ENCODE results near the gene WDFY2.

WDFY2 gene

GRCh38 chr13:51773515-51773914, 189.3 kb downstream of the WDFY2 start:
- no peak for DNase-seq

DNA sequence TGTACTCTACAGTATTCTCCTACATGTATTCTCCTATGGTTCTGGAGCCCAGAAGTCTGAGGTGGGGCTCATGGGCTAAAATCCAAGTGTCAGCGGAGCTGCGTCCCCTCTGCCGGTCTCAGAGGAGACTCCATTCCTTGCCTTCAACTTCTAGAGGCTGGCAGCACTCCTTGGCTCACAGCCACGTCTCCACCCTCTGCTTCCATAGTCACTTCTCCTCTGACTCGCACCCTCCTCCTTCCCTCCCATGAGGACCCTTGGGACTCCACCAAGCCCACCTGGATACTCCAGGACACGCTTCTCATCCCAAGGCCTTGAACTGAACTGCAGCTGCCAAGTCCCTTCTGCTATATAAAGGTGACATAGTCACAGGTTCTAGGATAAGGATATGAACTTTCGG, 191.9 kb downstream of the WDFY2 start:
- no peak for DNase-seq

- no peak for DNase-seq
Measured at GRCh38 chr13:51777921-51778320, 193.7 kb downstream of the WDFY2 start.

DNA sequence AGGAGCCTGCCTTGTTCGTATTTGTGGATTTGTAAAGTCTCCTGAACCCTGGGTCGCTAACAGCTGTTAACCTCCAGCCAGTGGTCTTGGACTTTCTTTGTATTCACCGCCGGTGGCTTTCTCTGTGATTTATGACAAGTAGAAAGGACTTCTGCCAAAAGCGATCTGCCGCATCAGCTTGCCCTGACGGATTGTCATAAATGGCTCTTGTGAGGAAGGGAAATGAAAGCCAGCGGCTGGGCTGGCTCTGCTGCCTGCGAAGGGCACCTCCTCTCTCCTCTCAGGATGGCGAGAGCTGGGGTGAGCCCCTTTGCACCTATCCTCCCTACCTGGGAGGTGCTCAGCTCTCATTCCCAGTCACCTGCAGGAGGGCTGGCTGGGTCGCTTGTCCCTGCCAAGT, 194.1 kb downstream of the WDFY2 start:
- peak; percentile 22 to 60 (median 55) for DNase-seq

DNA sequence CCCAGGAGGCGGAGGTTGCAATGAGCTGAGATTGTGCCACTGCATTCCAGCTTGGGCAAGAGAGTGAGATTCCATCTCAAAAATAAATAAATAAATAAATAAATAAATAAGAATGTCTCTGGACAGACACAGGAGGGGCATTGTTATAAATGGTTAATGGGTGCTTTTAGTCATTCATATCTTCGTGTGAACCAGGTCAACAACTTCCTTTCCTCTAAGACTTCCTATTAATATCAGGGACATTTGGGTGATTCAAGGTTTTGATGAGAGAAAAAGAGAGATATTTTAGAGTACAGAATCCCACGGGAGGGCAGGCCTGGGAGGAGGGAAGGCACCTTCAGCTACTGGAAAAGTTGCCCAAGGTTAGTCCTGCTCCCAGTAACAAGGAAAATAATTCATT, 195.8 kb downstream of the WDFY2 start:
- no peak for DNase-seq

DNA sequence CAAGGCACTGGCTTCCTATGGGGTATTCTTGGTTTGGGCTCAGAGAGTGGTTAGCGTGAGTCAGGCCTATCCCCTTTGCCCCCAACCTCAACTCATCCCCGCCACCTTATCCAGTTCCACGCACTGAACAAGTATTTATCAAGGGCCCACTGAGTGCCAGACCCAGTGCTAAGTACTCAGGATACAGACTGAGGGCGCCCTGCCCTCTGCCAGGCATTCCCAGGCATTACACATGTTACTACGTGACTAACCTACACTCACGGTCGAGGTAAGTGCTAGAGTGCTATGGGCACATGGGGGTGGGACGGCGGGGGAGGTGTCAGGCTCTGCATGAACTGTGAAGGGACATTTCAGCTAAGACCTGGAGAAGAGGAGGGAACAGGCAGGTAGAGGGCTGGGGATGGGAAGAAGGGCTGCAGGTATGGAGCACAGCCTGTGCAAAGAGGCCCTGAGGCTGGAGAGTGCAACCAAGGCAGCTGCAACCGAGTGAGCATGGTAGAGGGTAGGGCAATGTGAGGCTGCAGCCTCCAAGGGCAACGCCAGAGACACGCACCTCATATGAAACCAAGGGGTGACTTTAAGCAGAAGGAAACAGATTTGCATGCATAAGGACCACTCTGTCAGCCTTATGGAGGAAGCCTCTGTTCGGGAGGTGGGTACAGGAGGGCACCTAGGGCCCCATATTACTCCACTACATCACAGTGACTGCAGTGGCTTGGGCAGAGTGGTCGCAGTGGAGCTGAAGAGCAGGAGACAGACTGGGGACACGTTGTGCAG, 197.2 kb downstream of the WDFY2 start:
- peak in 1 of 3 experiments; percentile 25 for DNase-seq

GRCh38 chr13:51782026-51782710, 197.9 kb downstream of the WDFY2 start:
- DNase-seq = no peak

- no peak for DNase-seq
Measured at GRCh38 chr13:51783428-51784094, 199.3 kb downstream of the WDFY2 start.

- DNase-seq = no peak
Measured at GRCh38 chr13:51784097-51784496, 199.8 kb downstream of the WDFY2 start.

DNA sequence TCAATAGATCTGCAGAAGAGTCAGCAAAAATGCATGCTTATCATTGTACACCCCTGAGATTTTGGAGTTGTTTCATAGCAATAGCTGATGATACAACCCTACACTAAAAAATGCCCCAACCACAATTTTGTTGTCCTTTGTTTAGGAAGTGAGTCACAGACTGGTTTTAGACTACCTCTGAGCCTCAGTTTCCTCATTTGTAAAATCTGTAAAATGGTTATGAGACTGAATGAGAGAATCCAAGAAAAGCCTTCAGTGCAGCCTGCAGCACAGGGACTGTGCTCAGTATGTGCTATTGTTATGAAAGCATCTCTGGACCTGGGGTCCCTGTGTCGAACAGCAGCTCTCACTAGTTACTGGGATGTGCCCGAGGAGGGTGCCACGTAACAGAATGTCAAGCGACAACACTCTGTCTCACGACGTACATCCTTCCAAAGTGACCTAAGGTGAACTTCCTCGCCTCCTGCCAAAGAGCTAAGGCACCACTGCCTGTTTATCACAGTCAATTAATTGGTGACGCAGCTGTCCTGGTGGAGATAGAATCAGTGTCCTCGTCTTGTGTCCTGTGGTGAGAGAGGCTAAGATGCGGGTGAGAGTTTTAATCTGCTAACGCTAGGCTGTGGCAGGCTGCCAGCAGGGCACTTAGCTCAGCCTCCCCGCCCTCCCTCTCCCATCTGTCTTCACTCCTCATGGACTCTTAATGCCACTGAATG, 201.6 kb downstream of the WDFY2 start:
- DNase-seq = peak; percentile 90 to 99 (median 96)

DNA sequence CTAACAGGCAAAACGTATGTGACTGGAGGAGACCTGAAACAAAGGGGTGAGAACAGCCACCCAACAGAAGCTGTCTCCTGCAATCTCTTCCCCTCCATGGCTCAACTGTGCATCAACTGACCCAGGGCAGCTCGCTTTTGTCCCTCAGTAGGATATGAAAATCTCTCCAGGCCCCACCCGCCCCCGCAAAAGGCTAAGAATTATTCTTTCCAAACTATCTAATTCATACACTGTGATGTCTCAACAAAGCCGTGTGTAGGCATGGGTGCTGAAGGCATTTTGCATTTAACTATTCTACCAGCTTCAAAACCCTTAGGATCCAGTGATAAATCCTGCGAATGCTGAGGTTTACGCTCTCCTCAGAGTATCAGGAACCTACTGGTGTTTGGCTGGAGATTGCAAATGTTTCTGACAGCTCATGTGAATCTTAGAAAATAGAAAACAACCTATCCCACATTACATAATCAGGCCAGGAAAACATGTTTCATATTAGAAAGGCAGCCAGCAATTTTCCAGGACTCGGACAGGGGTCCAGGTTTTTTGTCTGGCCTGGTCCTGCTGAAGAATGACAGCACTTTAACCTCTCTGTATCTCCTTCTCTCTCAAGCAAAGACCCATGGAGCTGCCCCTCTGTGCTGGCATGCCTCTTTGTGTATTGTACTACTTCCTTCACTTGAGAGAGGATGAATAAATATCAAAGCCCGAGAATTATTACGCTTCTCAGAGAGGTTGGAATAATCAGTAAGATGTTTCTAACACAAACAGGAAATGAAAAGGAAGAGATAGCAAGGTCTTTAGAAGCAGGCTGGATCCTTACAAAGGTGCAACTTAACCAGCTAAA, 202.4 kb downstream of the WDFY2 start:
- DNase-seq = peak; percentile 9 to 79 (median 75)

DNA sequence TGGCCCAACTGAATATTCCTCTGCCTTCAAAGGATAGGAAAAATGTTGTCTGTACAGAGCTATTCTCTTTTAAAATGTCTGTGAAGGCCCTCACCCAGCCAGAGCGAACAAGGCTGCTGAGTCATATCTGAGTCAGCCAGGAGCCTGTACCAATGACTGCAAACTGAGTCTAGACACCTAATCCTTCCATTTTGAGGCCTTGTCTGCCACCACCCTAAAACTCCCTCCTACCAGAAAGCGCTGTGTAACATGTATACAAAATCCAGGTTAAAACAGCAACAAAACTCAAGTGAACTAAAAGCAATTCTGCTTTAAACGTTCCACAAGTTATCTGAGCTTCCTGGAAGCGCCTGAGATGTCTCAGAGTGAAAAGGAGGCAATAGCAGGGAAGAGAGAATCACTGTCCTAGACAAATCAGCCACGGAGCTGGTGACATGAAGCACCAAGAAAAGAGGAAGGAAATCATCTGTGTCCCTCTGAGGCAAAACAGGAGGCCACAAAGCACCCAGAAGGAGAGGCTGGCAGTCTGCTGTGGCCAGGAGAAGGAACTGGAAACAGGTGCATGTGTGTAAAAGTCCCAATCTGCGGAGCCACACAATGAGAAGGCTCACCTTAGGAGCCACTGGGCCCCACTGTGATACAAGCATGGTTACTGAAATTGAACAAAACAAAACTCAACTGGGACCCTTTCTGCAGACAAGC, 209.5 kb downstream of the WDFY2 start:
- DNase-seq = no peak

DNA sequence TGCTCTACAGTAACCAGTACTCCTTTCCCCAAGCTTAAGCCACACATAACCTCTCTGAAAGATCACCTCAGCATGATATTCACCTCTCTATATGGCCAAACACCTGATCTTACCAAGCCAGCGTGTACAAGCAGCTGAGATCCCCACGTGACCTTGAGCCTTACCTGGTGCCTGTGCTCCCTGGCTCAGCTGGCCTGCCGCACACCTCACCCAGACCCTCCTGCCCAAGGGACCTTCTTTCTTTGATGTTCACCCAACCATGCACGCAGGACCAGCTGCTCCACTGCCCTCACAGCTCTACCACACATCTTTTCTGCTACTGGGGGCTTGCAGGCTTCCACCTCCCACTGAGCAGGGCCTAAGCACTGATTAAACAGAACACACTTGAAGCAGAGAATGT, 210.7 kb downstream of the WDFY2 start:
- peak; percentile 14 to 54 (median 26) for DNase-seq

GRCh38 chr13:51795419-51795818, 211.2 kb downstream of the WDFY2 start:
- DNase-seq = no peak

DNA sequence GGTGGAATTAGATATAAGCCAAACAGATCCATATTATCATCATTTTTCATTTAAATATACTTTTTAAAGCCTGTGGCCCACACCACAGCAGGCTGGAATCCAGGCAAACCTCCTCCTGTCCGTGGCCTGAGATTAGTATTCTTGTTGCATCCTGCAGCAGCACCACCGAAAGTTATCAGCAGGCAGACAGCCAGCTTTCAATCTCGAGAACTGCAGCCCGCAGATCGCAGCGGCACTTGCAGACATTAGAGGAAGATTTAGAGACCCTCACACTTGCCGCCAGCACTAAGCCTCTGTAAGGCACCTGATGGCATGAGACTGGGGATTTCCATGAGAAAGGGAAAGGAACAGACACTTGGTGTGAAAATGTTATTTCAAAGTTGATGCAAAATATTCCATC, 212.3 kb downstream of the WDFY2 start:
- no peak for DNase-seq

DNA sequence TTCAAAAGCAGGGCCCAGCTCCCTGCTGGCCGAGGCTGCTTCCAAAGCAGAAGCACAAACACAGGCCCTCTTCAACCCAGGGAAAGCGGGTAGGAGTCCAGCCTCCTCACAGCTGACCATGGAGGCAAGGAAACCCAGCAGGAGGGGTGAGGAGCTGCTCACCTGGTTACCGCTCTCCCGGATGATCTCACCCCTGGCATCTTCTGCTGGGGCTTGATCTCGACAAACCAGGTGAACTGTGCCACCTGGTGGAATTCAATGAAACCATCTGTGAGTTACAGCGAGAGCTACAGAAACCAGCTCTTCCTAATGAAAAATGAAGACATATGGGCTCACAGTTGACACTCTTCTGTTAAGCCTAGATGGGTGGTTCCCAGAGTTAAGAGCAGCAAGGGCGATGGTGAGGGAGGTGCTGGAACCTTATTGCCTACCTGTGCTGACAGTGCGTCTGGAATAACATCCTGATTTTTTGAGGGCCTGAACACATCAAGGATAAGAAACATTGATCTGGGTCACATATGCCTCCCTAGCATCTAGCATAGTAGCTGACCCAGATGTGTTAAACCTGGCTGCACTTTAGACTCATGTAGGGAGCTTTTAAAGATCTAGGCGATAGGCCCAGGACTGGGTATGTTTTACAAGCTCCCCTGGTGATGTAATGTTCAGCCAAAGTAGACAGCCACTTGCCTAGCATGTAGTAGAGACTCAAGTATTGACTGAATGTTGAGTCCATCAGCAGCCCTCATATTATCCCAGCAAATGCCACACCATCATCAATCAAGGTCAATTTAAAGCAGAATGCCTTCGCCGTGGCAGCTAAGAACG, 213.6 kb downstream of the WDFY2 start:
- peak; percentile 84 to 97 (median 85) for DNase-seq

DNA sequence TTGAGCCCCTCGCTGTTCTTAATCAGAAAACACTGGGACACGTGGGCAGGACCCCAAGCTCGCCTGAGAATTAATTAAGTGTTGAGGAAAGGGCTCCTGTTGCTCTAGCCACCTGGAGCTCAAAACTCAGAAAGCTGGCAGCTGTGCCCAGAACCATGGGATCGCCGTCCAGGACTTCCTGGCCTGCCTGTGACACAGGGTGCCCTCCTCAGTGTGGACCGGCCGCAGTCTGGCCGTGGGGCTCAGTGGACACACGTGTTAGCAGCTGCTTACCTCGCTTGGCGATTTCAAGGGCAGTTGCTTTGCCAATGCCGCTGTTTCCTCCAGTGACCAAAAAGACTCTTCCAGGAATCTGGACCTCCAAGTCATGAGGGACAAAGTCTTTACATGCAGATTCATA, 215.0 kb downstream of the WDFY2 start:
- no peak for DNase-seq

DNA sequence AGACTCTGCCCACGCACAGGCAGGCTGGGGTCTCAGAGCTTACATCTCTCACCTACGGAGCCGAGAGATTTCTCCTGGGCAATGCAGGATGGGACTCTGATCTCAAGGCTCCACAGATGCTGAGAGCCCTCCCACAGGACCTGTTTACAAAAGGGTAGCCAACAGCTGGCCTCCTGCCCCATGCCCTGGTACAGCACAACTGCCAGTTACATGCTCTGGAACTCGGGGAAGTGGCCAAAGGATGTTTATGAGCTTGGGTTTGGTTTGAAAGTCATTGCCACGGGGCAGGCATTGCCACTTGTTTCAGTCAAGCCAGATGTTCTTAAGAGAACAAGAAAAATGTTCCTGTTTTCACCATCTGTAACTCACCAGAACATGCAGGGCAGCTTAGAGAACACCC, 216.2 kb downstream of the WDFY2 start:
- no peak for DNase-seq

GRCh38 chr13:51801631-51802099, 217.4 kb downstream of the WDFY2 start:
- peak; percentile 34 to 64 (median 54) for DNase-seq

DNA sequence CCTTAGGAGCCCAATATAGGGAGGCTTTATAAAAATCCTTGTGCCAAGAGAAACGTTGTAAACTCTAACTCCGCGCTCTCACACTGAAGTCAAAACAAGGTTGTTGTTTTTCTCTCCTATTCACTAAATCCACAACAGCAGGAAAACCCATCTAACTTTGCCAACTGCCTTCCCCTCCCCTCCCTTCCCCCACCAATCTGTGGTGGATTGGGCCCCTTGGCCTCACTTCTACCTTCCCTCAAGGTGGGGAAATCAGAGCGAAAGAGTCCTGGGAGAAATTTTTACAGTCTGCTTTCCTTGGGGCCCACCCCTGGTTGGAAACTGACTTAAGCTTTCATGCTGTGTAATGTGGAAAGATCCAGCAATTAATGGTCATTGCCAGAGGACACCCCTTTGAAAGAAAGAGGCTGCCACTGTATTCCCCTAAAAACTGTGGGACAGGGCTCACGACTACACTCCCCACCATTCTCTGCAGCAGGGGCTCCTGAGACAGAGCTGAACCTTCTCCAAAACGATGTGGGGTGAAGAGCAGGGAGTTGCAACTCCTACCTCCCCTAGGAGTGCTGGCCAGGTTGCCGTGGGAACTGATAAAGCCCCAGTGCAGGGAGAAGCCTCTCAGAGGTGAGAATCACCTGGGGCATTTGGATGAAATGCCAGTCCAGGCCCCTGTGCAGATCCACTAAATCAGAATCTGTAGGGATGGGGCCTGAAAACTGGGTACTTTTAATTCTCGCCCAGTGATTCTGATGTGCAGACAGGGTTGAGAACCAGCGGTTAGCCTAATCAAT, 218.6 kb downstream of the WDFY2 start:
- DNase-seq = peak; percentile 35 to 82 (median 77)

Data from NCI-H1417 (cell line).